H1 (cell line): Measurements from ENCODE around the gene SPTBN5. TPM values are rescaled to one million over a fixed set of nuclear protein-coding genes. Genes with fewer than 3 reads are reported as not detected.

Experiments
- CHD2 ChIP-seq: IDR thresholded peaks from 2 replicates; pipeline ENCODE4 v1.6.1; 2012; ENCODE audit warnings: low read length, improper control_type of control experiment
- EP300 ChIP-seq, 2 experiments: IDR thresholded peaks; 1 replicate in 1 of 2; 2 replicates in 1 of 2; pipeline ENCODE4 v1.6.1; 2011 to 2012; ENCODE audit warnings: low read depth in 2 of 2, low read length in 2 of 2, mild to moderate bottlenecking in 2 of 2, borderline replicate concordance in 1 of 2, inconsistent platforms in 1 of 2, moderate library complexity in 1 of 2
- TBP ChIP-seq: IDR thresholded peaks from 2 replicates; pipeline ENCODE4 v1.6.1; 2011; ENCODE audit warnings: low read depth, low read length, improper control_type of control experiment
- YY1 ChIP-seq: IDR thresholded peaks from 2 replicates; pipeline ENCODE4 v1.6.1; 2011; ENCODE audit warnings: low read depth, mild to moderate bottlenecking, low read length
- polyA plus RNA-seq, 7 experiments: library from polyadenylated mRNA; depleted of rRNA in 3 of 7; stranded (reverse) in 5 of 7; unstranded in 2 of 7; fragments of >200 nt in 5 of 7; fragments of 200-250 nt in 2 of 7; gene quantifications; 1 replicate in 5 of 7; 2 replicates in 1 of 7; 4 replicates in 1 of 7; pipeline versions ENCODE4 v1.2.1 to v1.2.3, GENCODE V29; 2011 to 2013; ENCODE audit warnings: missing spikeins in 2 of 7, mixed read lengths in 2 of 7
- total RNA-seq: library from RNA; stranded (reverse); fragmentation: NEBNext Ultra II Directional; extraction: Animal tissue kit (Norgen Biotek cat#: 25700); gene quantifications from 2 replicates; pipeline ENCODE4 v1.2.1, GENCODE V29; 2021
- TF ChIP-seq, protein P1 (sequence below): fragments of 300-600 bp; sonication (generic); IDR thresholded peaks from 2 replicates; pipeline ENCODE4 v1.7.1; 2012; ENCODE audit warnings: low read length, moderate library complexity, mild to moderate bottlenecking, inconsistent platforms; ENCODE audit not compliant: insufficient replicate concordance

Gene SPTBN5
- total and polyA plus RNA-seq, 2 of the 8 experiments (the other 6 are each of a cell fraction or from before 2014, with no cell fraction given): 0.32 to 0.84 TPM

DNA sequence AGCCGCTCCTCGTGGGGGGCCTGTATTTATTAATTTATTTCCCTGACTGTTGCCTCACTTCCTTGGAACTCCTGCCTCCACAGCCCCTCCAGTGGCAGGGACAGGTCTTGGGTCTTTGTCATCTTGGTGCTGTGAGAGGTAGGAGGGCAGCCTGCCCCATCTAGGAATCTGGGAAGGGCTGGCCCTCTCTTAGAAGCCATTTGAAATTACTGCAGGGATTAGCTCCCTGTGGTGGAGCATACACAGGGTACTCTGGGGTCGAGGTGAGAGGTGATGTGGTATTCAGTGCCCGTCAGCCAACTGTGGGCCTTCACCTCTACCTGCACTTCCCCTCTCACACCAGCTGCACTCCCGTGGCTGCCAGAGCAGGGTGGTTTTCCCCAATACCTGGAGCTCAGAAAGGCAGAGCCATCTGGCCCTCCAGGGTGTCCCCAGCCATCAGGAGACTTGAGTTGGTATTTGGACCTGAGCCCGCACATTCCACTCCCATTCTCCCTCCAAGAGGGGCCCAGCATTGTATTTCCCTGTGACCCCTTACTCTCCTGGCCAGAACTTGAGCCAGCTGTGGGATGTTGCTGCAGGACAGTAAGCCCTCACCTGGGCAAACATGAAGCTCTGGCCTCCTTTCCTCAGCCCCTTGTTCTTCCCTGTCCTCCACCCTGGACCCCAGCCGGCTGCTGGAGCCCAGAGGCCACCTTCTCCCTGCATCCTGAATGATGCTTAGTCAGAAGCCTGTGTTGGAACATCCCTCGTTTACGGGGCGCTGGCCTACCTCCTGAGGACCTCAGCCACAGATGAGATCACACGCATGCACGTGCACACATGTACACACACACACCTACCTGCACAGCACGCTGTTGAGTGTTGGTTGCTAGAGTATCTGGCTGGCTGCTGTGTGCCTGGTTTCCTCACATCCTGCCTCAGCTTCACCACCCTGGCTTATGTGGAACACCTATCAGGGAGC, 68.0 kb downstream of the SPTBN5 start (continued):
- TF ChIP-seq, protein P1, sequence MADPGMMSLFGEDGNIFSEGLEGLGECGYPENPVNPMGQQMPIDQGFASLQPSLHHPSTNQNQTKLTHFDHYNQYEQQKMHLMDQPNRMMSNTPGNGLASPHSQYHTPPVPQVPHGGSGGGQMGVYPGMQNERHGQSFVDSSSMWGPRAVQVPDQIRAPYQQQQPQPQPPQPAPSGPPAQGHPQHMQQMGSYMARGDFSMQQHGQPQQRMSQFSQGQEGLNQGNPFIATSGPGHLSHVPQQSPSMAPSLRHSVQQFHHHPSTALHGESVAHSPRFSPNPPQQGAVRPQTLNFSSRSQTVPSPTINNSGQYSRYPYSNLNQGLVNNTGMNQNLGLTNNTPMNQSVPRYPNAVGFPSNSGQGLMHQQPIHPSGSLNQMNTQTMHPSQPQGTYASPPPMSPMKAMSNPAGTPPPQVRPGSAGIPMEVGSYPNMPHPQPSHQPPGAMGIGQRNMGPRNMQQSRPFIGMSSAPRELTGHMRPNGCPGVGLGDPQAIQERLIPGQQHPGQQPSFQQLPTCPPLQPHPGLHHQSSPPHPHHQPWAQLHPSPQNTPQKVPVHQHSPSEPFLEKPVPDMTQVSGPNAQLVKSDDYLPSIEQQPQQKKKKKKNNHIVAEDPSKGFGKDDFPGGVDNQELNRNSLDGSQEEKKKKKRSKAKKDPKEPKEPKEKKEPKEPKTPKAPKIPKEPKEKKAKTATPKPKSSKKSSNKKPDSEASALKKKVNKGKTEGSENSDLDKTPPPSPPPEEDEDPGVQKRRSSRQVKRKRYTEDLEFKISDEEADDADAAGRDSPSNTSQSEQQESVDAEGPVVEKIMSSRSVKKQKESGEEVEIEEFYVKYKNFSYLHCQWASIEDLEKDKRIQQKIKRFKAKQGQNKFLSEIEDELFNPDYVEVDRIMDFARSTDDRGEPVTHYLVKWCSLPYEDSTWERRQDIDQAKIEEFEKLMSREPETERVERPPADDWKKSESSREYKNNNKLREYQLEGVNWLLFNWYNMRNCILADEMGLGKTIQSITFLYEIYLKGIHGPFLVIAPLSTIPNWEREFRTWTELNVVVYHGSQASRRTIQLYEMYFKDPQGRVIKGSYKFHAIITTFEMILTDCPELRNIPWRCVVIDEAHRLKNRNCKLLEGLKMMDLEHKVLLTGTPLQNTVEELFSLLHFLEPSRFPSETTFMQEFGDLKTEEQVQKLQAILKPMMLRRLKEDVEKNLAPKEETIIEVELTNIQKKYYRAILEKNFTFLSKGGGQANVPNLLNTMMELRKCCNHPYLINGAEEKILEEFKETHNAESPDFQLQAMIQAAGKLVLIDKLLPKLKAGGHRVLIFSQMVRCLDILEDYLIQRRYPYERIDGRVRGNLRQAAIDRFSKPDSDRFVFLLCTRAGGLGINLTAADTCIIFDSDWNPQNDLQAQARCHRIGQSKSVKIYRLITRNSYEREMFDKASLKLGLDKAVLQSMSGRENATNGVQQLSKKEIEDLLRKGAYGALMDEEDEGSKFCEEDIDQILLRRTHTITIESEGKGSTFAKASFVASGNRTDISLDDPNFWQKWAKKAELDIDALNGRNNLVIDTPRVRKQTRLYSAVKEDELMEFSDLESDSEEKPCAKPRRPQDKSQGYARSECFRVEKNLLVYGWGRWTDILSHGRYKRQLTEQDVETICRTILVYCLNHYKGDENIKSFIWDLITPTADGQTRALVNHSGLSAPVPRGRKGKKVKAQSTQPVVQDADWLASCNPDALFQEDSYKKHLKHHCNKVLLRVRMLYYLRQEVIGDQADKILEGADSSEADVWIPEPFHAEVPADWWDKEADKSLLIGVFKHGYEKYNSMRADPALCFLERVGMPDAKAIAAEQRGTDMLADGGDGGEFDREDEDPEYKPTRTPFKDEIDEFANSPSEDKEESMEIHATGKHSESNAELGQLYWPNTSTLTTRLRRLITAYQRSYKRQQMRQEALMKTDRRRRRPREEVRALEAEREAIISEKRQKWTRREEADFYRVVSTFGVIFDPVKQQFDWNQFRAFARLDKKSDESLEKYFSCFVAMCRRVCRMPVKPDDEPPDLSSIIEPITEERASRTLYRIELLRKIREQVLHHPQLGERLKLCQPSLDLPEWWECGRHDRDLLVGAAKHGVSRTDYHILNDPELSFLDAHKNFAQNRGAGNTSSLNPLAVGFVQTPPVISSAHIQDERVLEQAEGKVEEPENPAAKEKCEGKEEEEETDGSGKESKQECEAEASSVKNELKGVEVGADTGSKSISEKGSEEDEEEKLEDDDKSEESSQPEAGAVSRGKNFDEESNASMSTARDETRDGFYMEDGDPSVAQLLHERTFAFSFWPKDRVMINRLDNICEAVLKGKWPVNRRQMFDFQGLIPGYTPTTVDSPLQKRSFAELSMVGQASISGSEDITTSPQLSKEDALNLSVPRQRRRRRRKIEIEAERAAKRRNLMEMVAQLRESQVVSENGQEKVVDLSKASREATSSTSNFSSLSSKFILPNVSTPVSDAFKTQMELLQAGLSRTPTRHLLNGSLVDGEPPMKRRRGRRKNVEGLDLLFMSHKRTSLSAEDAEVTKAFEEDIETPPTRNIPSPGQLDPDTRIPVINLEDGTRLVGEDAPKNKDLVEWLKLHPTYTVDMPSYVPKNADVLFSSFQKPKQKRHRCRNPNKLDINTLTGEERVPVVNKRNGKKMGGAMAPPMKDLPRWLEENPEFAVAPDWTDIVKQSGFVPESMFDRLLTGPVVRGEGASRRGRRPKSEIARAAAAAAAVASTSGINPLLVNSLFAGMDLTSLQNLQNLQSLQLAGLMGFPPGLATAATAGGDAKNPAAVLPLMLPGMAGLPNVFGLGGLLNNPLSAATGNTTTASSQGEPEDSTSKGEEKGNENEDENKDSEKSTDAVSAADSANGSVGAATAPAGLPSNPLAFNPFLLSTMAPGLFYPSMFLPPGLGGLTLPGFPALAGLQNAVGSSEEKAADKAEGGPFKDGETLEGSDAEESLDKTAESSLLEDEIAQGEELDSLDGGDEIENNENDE: no peak
- TF ChIP-seq CHD2 (no peak), EP300 (IDR thresholded peaks at IDR 0.05; ENCODE audit: borderline replicate concordance in 1 of 2, low read depth in 2 of 2, low read length in 2 of 2) (no peak), TBP (no peak), YY1 (no peak)
- TF ChIP-seq, all 59 proteins: peak for 0
